HEK293 (cell line): ENCODE results near the gene SLC8A3.
A peak's percentile ranks its signal among the peaks of the same experiment; 100 is the strongest.

Experiments used
- CTCF ChIA-PET: fragments of 350-600 bp; formaldehyde crosslinking; extraction: SDS; loops from one replicate; lab custom pipeline; 2021; ENCODE audit warnings: antibody characterized with exemption; lab: Yijun Ruan, JAX
- POLR2A ChIA-PET: fragments of 300-600 bp; formaldehyde crosslinking; extraction: SDS; loops from one replicate; lab custom pipeline; 2020; ENCODE audit warnings: antibody characterized with exemption, inconsistent platforms; lab: Yijun Ruan, JAX
- H3K27ac ChIP-seq: fragments of 200-500 bp; sonication (Bioruptor generic); 2 replicates; pipeline ENCODE4 v1.5.1; 2014; ENCODE audit warnings: low read depth, low read length, control low read depth, inconsistent platforms; ENCODE audit errors: extremely low read depth
- H3K36me3 ChIP-seq, 2 experiments: fragments of 200-500 bp in 1 of 2; sonication (Bioruptor generic) in 1 of 2; 1 replicate in 1 of 2; 2 replicates in 1 of 2; pipeline ENCODE4 v1.5.1; 2014 to 2017; ENCODE audit warnings: inconsistent platforms in 2 of 2, low read length in 2 of 2; ENCODE audit not compliant: control insufficient read depth in 2 of 2, insufficient read depth in 1 of 2
- H3K4me1 ChIP-seq: fragments of 200-500 bp; sonication (Bioruptor generic); 2 replicates; pipeline ENCODE4 v1.5.1; 2014; ENCODE audit warnings: mild to moderate bottlenecking, low read length, inconsistent platforms; ENCODE audit not compliant: control insufficient read depth, insufficient read depth
- H3K4me3 ChIP-seq: 2 replicates; pipeline ENCODE4 v1.5.1; 2011; ENCODE audit warnings: low read depth, mild to moderate bottlenecking, control low read depth, low read length, moderate library complexity
- H3K9me3 ChIP-seq: fragments of 200-500 bp; sonication (Bioruptor generic); 2 replicates; pipeline ENCODE4 v1.5.1; 2014; ENCODE audit warnings: low read depth, low read length, inconsistent platforms; ENCODE audit not compliant: control insufficient read depth, insufficient read depth
- GLIS1 ChIP-seq: fragments of 450-650 bp; formaldehyde crosslinking; IDR thresholded peaks from 2 replicates; pipeline ENCODE4 v1.5.1; 2016; ENCODE audit warnings: missing biosample characterization, missing genetic modification characterization
- SALL2 ChIP-seq: fragments of 450-650 bp; formaldehyde crosslinking; IDR thresholded peaks from 2 replicates; pipeline ENCODE4 v1.5.0; 2017; ENCODE audit warnings: missing biosample characterization, mild to moderate bottlenecking, missing genetic modification characterization, borderline replicate concordance
- SP7 ChIP-seq: fragments of 450-650 bp; formaldehyde crosslinking; IDR thresholded peaks from 2 replicates; pipeline ENCODE4 v1.5.1; 2016; ENCODE audit warnings: missing biosample characterization, missing genetic modification characterization
- YY2 ChIP-seq: fragments of 450-650 bp; formaldehyde crosslinking; IDR thresholded peaks from 2 replicates; pipeline ENCODE4 v1.5.1; 2016; ENCODE audit warnings: missing biosample characterization, missing genetic modification characterization
- ZBTB17 ChIP-seq: fragments of 450-650 bp; formaldehyde crosslinking; IDR thresholded peaks from 2 replicates; pipeline ENCODE4 v1.5.1; 2016; ENCODE audit warnings: missing biosample characterization, missing genetic modification characterization
- ZBTB20 ChIP-seq: fragments of 450-650 bp; formaldehyde crosslinking; IDR thresholded peaks from 2 replicates; pipeline ENCODE4 v1.5.1; 2016; ENCODE audit warnings: missing biosample characterization, missing genetic modification characterization
- ZBTB8A ChIP-seq: fragments of 450-650 bp; formaldehyde crosslinking; IDR thresholded peaks from 2 replicates; pipeline ENCODE4 v1.5.1; 2016; ENCODE audit warnings: missing biosample characterization, missing genetic modification characterization
- ZEB2 ChIP-seq: fragments of 450-650 bp; formaldehyde crosslinking; IDR thresholded peaks from 2 replicates; pipeline ENCODE4 v1.5.1; 2016; ENCODE audit warnings: missing biosample characterization, missing genetic modification characterization
- ZIC2 ChIP-seq: fragments of 450-650 bp; formaldehyde crosslinking; IDR thresholded peaks from 2 replicates; pipeline ENCODE4 v1.5.1; 2016; ENCODE audit warnings: missing biosample characterization, missing genetic modification characterization
- ZNF16 ChIP-seq: fragments of 450-650 bp; formaldehyde crosslinking; IDR thresholded peaks from 2 replicates; pipeline ENCODE4 v1.5.1; 2016; ENCODE audit warnings: low read depth, missing biosample characterization, missing genetic modification characterization
- ZNF335 ChIP-seq: fragments of 450-650 bp; formaldehyde crosslinking; conservative IDR thresholded peaks from 2 replicates; pipeline ENCODE4 v1.5.1; 2016; ENCODE audit warnings: missing biosample characterization, missing genetic modification characterization
- ZNF341 ChIP-seq: fragments of 450-650 bp; formaldehyde crosslinking; IDR thresholded peaks from 2 replicates; pipeline ENCODE4; 2016; ENCODE audit warnings: low read depth, missing biosample characterization, missing genetic modification characterization
- ZNF549 ChIP-seq: fragments of 450-650 bp; IDR thresholded peaks from 2 replicates; pipeline ENCODE4 v1.5.1; 2018; ENCODE audit warnings: missing biosample characterization, missing genetic modification characterization, mild to moderate bottlenecking, inconsistent platforms, moderate library complexity
- ZNF560 ChIP-seq: fragments of 450-650 bp; formaldehyde crosslinking; IDR thresholded peaks from 2 replicates; pipeline ENCODE4 v1.5.1; 2017; ENCODE audit warnings: missing biosample characterization, missing genetic modification characterization, borderline replicate concordance
- ZNF600 ChIP-seq: fragments of 450-650 bp; formaldehyde crosslinking; IDR thresholded peaks from 2 replicates; pipeline ENCODE4 v1.5.1; 2016; ENCODE audit warnings: missing biosample characterization, missing genetic modification characterization
- ZNF629 ChIP-seq: fragments of 450-650 bp; formaldehyde crosslinking; IDR thresholded peaks from 2 replicates; pipeline ENCODE4 v1.5.1; 2017; ENCODE audit warnings: missing biosample characterization, missing genetic modification characterization
- ZNF768 ChIP-seq: fragments of 450-650 bp; formaldehyde crosslinking; IDR thresholded peaks from 2 replicates; pipeline ENCODE4 v1.5.1; 2018; ENCODE audit warnings: missing biosample characterization, mild to moderate bottlenecking, missing genetic modification characterization
- ZNF791 ChIP-seq: fragments of 450-650 bp; formaldehyde crosslinking; IDR thresholded peaks from 2 replicates; pipeline ENCODE4 v1.5.1; 2016; ENCODE audit warnings: missing biosample characterization, missing genetic modification characterization
- ZSCAN30 ChIP-seq: fragments of 450-650 bp; IDR thresholded peaks from 2 replicates; pipeline ENCODE4 v1.5.1; 2018; ENCODE audit warnings: missing biosample characterization, mild to moderate bottlenecking, missing genetic modification characterization, moderate library complexity
- ZXDB ChIP-seq: fragments of 450-650 bp; formaldehyde crosslinking; IDR thresholded peaks from 2 replicates; pipeline ENCODE4 v1.5.1; 2016; ENCODE audit warnings: missing biosample characterization, missing genetic modification characterization
- TF ChIP-seq, protein P1 (sequence below): fragments of 450-650 bp; formaldehyde crosslinking; IDR thresholded peaks from 2 replicates; pipeline ENCODE4 v1.5.1; 2017; ENCODE audit warnings: missing biosample characterization, missing genetic modification characterization
- TF ChIP-seq, protein P2 (sequence below): fragments of 450-650 bp; formaldehyde crosslinking; IDR thresholded peaks from 2 replicates; pipeline ENCODE4 v1.5.1; 2016; ENCODE audit warnings: missing biosample characterization, missing genetic modification characterization
- TF ChIP-seq, protein P3 (sequence below): fragments of 450-650 bp; formaldehyde crosslinking; optimal IDR thresholded peaks from 2 replicates; pipeline ENCODE3; 2016; ENCODE audit warnings: missing biosample characterization, mild to moderate bottlenecking, missing genetic modification characterization

The SLC8A3 gene, protein sequence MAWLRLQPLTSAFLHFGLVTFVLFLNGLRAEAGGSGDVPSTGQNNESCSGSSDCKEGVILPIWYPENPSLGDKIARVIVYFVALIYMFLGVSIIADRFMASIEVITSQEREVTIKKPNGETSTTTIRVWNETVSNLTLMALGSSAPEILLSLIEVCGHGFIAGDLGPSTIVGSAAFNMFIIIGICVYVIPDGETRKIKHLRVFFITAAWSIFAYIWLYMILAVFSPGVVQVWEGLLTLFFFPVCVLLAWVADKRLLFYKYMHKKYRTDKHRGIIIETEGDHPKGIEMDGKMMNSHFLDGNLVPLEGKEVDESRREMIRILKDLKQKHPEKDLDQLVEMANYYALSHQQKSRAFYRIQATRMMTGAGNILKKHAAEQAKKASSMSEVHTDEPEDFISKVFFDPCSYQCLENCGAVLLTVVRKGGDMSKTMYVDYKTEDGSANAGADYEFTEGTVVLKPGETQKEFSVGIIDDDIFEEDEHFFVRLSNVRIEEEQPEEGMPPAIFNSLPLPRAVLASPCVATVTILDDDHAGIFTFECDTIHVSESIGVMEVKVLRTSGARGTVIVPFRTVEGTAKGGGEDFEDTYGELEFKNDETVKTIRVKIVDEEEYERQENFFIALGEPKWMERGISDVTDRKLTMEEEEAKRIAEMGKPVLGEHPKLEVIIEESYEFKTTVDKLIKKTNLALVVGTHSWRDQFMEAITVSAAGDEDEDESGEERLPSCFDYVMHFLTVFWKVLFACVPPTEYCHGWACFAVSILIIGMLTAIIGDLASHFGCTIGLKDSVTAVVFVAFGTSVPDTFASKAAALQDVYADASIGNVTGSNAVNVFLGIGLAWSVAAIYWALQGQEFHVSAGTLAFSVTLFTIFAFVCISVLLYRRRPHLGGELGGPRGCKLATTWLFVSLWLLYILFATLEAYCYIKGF

DNA sequence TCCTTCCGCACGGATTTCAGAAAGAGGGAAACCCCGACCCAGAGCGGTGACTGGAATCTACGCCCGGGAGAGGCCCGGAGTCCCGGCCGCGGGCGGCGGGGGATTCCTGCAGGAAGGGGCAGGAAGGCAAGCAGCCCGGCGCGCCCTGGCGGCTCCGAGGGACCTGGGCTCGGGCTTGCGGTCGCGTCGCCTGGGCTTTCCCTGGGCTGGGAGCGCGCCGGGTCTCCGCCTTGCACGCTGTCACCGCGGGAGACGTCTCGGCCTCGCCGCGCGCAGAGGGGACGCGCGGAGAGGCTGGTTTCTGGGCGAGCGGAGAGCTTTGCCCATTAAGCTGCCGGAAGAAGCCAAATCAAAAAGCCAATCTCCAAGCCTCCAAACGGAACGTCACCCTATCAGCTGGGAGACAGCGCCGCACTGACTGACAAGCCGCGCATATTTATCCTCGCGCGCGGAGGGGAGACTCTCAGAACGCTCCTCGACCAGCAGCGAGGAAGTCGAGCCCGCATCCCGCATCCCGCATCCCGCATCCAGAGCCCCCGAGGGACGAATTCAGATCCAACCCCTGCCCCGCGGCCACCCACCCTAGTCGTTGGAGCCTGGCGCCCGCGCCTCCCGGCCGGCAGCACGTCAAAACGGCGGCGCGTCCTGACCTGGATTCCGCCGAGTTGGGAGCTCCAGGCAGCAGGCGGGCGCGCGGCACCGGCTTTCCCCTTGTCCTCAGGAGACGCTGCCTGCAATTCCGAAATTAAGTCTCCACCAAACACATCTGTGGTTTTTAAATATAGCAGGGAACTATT, at the start of gene SLC8A3:
Gene SLC8A3, minus strand, starts transcription at position 293 of the 797 bp plus-strand sequence. CDS start 20,529 bp downstream, outside the sequence.
- H3K27ac ChIP-seq = no peak within 1 kb of the TSS; the same call in 1 of the 2 replicates
- H3K4me1 ChIP-seq = no peaks in the 10 kb centered on the region
- H3K36me3 ChIP-seq = no peaks in the 10 kb centered on the region
- peak within 1 kb of the TSS; percentile 45 for H3K4me3 ChIP-seq
- ChIA-PET POLR2A (interaction anchor here (0.9 to 1.0 kb wide), 2 partner anchors 24 to 66 kb away, joined by 3 read pairs; no protein-coding TSS in a partner anchor), CTCF (interaction anchor here (0.6 to 0.7 kb wide), 2 partner anchors 71 to 102 kb away, joined by 3 read pairs; no protein-coding TSS in a partner anchor)
- TF ChIP-seq ZNF549 (tag by site-specific recombination) (no peak), ZNF629 (tag by site-specific recombination) (peak; percentile 35; the same call in 1 of the 2 replicates), ZNF791 (tag by site-specific recombination) (no peak), SP7 (tag by site-specific recombination) (0 out of 2 replicates have a peak, but pooled peaks have one; percentile 21), ZXDB (tag by site-specific recombination) (0 out of 2 replicates have a peak, but pooled peaks have one; percentile 18), YY2 (no peak), GLIS1 (tag by site-specific recombination) (peak; percentile 24; the same call in 1 of the 2 replicates), ZNF560 (tag by site-specific recombination) (no peak), ZNF341 (tag by site-specific recombination) (peak; percentile 40), ZNF16 (tag by site-specific recombination) (no peak), SALL2 (tag by site-specific recombination) (no peak), ZBTB8A (tag by site-specific recombination) (peak; percentile 76), ZSCAN30 (no peak), ZNF600 (tag by site-specific recombination) (peak; percentile 83), ZBTB17 (peak; percentile 40; the same call in 1 of the 2 replicates), ZNF768 (tag by site-specific recombination) (no peak), ZBTB20 (tag by site-specific recombination) (peak; percentile 77), ZIC2 (tag by site-specific recombination) (peak; percentile 47), ZEB2 (tag by site-specific recombination) (no peak), ZNF335 (tag by site-specific recombination) (peak; percentile 49; the same call in 1 of the 2 replicates)
- TF ChIP-seq, protein P1, sequence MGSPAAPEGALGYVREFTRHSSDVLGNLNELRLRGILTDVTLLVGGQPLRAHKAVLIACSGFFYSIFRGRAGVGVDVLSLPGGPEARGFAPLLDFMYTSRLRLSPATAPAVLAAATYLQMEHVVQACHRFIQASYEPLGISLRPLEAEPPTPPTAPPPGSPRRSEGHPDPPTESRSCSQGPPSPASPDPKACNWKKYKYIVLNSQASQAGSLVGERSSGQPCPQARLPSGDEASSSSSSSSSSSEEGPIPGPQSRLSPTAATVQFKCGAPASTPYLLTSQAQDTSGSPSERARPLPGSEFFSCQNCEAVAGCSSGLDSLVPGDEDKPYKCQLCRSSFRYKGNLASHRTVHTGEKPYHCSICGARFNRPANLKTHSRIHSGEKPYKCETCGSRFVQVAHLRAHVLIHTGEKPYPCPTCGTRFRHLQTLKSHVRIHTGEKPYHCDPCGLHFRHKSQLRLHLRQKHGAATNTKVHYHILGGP = no peak
- TF ChIP-seq, protein P2, sequence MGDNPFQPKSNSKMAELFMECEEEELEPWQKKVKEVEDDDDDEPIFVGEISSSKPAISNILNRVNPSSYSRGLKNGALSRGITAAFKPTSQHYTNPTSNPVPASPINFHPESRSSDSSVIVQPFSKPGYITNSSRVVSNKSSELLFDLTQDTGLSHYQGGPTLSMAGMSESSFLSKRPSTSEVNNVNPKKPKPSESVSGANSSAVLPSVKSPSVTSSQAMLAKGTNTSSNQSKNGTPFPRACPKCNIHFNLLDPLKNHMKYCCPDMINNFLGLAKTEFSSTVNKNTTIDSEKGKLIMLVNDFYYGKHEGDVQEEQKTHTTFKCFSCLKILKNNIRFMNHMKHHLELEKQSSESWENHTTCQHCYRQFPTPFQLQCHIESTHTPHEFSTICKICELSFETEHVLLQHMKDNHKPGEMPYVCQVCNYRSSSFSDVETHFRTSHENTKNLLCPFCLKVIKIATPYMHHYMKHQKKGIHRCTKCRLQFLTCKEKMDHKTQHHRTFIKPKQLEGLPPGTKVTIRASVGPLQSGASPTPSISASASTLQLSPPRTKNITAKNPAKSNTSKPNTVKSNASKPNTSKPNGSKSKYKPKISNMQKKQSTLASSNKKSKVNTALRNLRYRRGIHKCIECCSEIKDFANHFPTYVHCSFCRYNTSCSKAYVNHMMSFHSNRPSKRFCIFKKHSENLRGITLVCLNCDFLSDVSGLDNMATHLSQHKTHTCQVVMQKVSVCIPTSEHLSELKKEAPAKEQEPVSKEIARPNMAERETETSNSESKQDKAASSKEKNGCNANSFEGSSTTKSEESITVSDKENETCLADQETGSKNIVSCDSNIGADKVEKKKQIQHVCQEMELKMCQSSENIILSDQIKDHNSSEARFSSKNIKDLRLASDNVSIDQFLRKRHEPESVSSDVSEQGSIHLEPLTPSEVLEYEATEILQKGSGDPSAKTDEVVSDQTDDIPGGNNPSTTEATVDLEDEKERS (tag by site-specific recombination) = no peak
- TF ChIP-seq, protein P3, sequence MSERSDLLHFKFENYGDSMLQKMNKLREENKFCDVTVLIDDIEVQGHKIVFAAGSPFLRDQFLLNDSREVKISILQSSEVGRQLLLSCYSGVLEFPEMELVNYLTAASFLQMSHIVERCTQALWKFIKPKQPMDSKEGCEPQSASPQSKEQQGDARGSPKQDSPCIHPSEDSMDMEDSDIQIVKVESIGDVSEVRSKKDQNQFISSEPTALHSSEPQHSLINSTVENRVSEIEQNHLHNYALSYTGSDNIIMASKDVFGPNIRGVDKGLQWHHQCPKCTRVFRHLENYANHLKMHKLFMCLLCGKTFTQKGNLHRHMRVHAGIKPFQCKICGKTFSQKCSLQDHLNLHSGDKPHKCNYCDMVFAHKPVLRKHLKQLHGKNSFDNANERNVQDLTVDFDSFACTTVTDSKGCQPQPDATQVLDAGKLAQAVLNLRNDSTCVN (tag by site-specific recombination) = peak; percentile 94
- TF ChIP-seq, all 188 proteins: peak for 12
- no peaks in the 10 kb centered on the region for H3K9me3 ChIP-seq
